ENCODE results near the gene CROT.
A peak's percentile ranks its signal among the peaks of the same experiment; 100 is the strongest.

The CROT gene

DNA sequence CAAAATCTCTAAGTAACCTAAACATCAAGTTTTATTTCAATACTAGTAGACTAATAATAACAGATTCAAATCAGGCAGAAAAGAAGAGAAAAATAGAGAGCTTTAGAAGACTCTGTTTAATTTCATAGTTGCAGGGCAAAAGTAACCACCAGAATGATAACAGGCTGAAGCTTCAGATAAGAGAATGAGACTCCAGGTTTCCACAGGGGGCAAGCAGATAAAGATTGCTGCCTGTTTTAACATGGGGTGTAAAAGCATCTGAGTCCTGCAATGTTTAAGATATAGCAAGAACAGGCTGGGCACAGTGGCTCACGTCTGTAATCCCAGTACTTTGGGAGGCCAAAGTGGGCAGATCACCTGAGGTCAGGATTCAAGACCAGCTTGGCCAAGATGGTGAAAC, 11.0 kb downstream of the CROT start:
- no peak for DNase-seq (ENCODE audit: low read depth)
- no peak overlapping the region for H3K4me3 ChIP-seq (ENCODE audit: low read length)
- TF ChIP-seq CTCF (IDR thresholded peaks at IDR 0.05; ENCODE audit: insufficient read depth, low read depth, low read length, missing control alignments), result no peak

DNA sequence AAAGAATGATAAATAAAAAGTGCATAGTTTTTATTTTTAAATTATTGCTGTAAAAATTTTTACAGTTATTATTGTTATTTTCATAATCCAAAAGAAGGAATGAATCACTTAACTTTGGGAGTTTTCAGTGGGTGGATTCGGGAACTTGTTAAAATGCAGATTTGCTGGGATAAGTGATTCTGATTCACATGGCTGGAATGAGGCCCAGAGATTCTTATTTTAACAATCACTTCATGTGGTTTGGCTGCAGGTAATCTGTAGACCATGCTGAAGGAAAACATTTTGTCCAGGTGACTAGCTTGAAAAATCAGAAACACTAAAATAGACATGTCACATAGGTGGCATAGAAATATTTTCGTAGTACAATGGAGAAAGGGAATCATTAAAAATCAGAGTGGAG, 13.9 kb downstream of the CROT start:
- DNase-seq (ENCODE audit: low read depth), result peak; percentile 83
- TF ChIP-seq CTCF (IDR thresholded peaks at IDR 0.05; ENCODE audit: insufficient read depth, low read depth, low read length, missing control alignments), result no peak
- H3K4me3 ChIP-seq (ENCODE audit: low read length), result no peak overlapping the region

- no peak for TF ChIP-seq CTCF (IDR thresholded peaks at IDR 0.05; ENCODE audit: insufficient read depth, low read depth, low read length, missing control alignments)
- no peak overlapping the region for H3K4me3 ChIP-seq (ENCODE audit: low read length)
- no peak for DNase-seq (ENCODE audit: low read depth)
Measured at GRCh38 chr7:87361320-87361719, 15.9 kb downstream of the CROT start.

DNA sequence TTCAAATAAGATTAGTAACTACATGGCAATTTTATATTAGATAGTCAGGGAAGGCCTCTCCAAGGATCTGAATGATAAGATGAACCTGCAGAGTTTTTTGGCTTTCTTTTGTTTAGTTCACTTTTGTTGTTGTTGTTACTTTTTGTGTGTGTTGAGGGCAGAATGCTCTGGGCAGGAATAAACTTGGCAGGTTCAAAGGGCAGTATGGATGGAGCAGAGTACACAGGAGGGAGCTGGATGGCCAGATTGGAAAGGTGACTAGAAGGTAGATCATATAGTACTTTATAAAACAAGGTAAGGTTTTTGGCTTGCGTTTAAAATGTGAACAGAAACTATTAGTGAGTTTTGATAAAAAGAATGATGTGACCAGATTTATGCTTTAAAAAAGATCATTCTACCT, 17.9 kb downstream of the CROT start:
- TF ChIP-seq CTCF (IDR thresholded peaks at IDR 0.05; ENCODE audit: insufficient read depth, low read depth, low read length, missing control alignments), result no peak
- DNase-seq (ENCODE audit: low read depth), result no peak
- H3K4me3 ChIP-seq (ENCODE audit: low read length), result no peak overlapping the region

DNA sequence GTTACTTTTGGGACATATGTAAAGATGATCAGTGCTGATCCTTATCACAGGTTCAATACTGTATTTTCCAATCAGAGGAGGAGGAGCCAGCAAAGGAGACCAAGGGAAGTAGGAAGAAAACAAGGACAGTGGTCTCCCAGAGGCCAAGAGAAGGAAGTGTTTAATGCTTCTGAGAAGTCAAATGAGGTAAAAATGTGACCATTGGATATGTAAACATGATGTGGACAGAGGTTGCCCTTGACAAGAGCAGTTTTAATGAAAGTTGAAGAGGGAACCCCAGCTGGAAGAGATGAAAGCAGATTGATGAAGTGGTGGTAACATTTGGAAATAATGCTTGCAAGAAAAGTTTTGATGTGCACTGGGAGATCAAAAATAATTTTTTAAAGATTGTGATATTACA, 18.8 kb downstream of the CROT start:
- no peak for DNase-seq (ENCODE audit: low read depth)

DNA sequence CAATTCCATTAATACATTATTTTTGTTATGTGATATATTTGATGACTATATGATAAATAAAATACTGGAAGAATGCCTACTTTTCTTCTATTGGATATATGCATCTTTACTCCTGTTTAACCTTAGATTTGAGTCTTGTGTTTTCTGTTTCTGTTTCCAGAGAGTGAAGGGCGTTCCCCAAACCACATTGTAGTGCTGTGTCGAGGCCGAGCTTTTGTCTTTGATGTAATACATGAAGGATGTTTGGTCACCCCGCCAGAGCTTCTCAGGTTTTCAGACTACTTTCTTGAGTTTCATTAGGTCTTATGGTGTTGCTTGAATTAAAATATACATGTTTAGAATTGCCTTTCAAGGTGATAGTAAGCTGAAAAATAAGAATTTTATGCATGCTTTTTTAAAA, 23.8 kb downstream of the CROT start:
- no peak overlapping the region for H3K4me3 ChIP-seq (ENCODE audit: low read length)
- no peak for DNase-seq (ENCODE audit: low read depth)
- no peak for TF ChIP-seq CTCF (IDR thresholded peaks at IDR 0.05; ENCODE audit: insufficient read depth, low read depth, low read length, missing control alignments)

More for the DNA sequence above, 18.8 kb downstream of the CROT start:
- H3K4me3 ChIP-seq (ENCODE audit: low read length), result no peak overlapping the region
- no peak for TF ChIP-seq CTCF (IDR thresholded peaks at IDR 0.05; ENCODE audit: insufficient read depth, low read depth, low read length, missing control alignments)

- peak; percentile 50 for DNase-seq (ENCODE audit: low read depth)
- H3K4me3 ChIP-seq (ENCODE audit: low read length), result no peak overlapping the region
- no peak for TF ChIP-seq CTCF (IDR thresholded peaks at IDR 0.05; ENCODE audit: insufficient read depth, low read depth, low read length, missing control alignments)
Measured at GRCh38 chr7:87370660-87371180, 25.3 kb downstream of the CROT start.

Data from epithelial cell of esophagus (primary cell).